GM23338 (cell line): ENCODE measurements around the gene PRUNE2. TPM values are rescaled to one million over a fixed set of nuclear protein-coding genes. Genes with fewer than 3 reads are reported as not detected.

ENCODE experiments used
- ATAC-seq: fragments of 200-7000 bp; cut with Tn5 transposase; 3 replicates; pipeline ENCODE4 v1.9.1; 2020
- DNase-seq: peaks from one replicate; pipeline ENCODE4 v3.0.0-alpha.2; 2015; ENCODE audit warnings: low spot score
- H2AFZ ChIP-seq: fragments of 200-600 bp; sonication (generic); 2 replicates; pipeline ENCODE4 v1.8.0; 2016; ENCODE audit warnings: antibody characterized with exemption, mild to moderate bottlenecking, moderate library complexity
- H3F3A ChIP-seq: fragments of 200-600 bp; sonication (generic); replicated peaks from 2 replicates; pipeline ENCODE4 v1.8.0; 2017; ENCODE audit warnings: antibody characterized with exemption, mixed run types, low read depth
- H3K27ac ChIP-seq: fragments of 200-600 bp; sonication (generic); 2 replicates; pipeline ENCODE4 v1.6.1; 2016; ENCODE audit warnings: low read depth
- H3K27me3 ChIP-seq: fragments of 200-600 bp; sonication (generic); 2 replicates; pipeline ENCODE4 v1.8.0; 2016; ENCODE audit warnings: mild to moderate bottlenecking, mixed run types, moderate library complexity; ENCODE audit not compliant: insufficient read depth
- H3K36me3 ChIP-seq: fragments of 200-600 bp; sonication (generic); 2 replicates; pipeline ENCODE4 v1.8.0; 2016; ENCODE audit warnings: mild to moderate bottlenecking; ENCODE audit not compliant: insufficient read depth
- H3K4me1 ChIP-seq: fragments of 200-600 bp; sonication (generic); 2 replicates; pipeline ENCODE4 v1.8.0; 2016; ENCODE audit warnings: mild to moderate bottlenecking, moderate library complexity; ENCODE audit not compliant: insufficient read depth
- H3K4me2 ChIP-seq: fragments of 200-600 bp; sonication (generic); 2 replicates; pipeline ENCODE4 v1.7.1; 2017; ENCODE audit warnings: mixed run types
- H3K4me3 ChIP-seq: fragments of 200-600 bp; sonication (generic); 2 replicates; pipeline ENCODE4 v1.6.1; 2016; ENCODE audit warnings: mixed run types
- H3K79me2 ChIP-seq: fragments of 200-600 bp; sonication (generic); replicated peaks from 2 replicates; pipeline ENCODE4 v1.8.0; 2017; ENCODE audit warnings: mild to moderate bottlenecking; ENCODE audit not compliant: insufficient read depth
- H3K9me2 ChIP-seq: fragments of 200-600 bp; sonication (generic); 2 replicates; pipeline ENCODE4 v1.8.0; 2017; ENCODE audit not compliant: insufficient read depth
- H4K20me1 ChIP-seq: fragments of 200-600 bp; sonication (generic); replicated peaks from 2 replicates; pipeline ENCODE4 v1.8.0; 2017; ENCODE audit warnings: mild to moderate bottlenecking; ENCODE audit not compliant: insufficient read depth
- H3K27ac Mint-ChIP-seq: 2 replicates; pipeline ENCODE4 v1.8.0; 2020; ENCODE audit warnings: inconsistent platforms, mild to moderate bottlenecking, moderate library complexity, mixed read lengths
- H3K27me3 Mint-ChIP-seq: 3 replicates; pipeline ENCODE4 v1.8.0; 2022; ENCODE audit warnings: low read depth, mild to moderate bottlenecking, moderate library complexity, mixed read lengths, inconsistent platforms; ENCODE audit not compliant: insufficient read depth, poor library complexity
- H3K36me3 Mint-ChIP-seq: 3 replicates; pipeline ENCODE4 v1.8.0; 2021; ENCODE audit warnings: low read depth, mild to moderate bottlenecking, inconsistent platforms, moderate library complexity, mixed read lengths
- H3K4me1 Mint-ChIP-seq: 3 replicates; pipeline ENCODE4 v1.8.0; 2020; ENCODE audit warnings: mild to moderate bottlenecking, inconsistent platforms, mixed read lengths
- H3K4me3 Mint-ChIP-seq: 3 replicates; pipeline ENCODE4 v1.8.0; 2021; ENCODE audit warnings: moderate library complexity, mild to moderate bottlenecking, inconsistent platforms, mixed read lengths
- H3K9me3 Mint-ChIP-seq: 3 replicates; pipeline ENCODE4 v1.8.0; 2020; ENCODE audit warnings: moderate library complexity, mild to moderate bottlenecking, inconsistent platforms, mixed read lengths
- CREB1 ChIP-seq: fragments of 250-450 bp; sonication (Bioruptor Pico); IDR thresholded peaks from 2 replicates; pipeline ENCODE4 v1.5.0; 2020; ENCODE audit warnings: low read depth, mild to moderate bottlenecking, moderate library complexity
- CTCF ChIP-seq, 2 experiments: fragments of 200-600 bp in 1 of 2; sonication (generic) in 1 of 2; conservative IDR thresholded peaks; 2 replicates each; pipeline versions ENCODE4 v1.5.1 to v1.6.1; 2016 to 2017; ENCODE audit warnings: antibody characterized with exemption in 2 of 2, low read depth in 2 of 2, mild to moderate bottlenecking in 2 of 2, moderate library complexity in 1 of 2
- ETS1 ChIP-seq: IDR thresholded peaks from 2 replicates; pipeline ENCODE4 v1.6.1; 2016; ENCODE audit warnings: antibody characterized with exemption
- EZH2 ChIP-seq: fragments of 200-600 bp; sonication (generic); IDR thresholded peaks from one replicate; pipeline ENCODE4 v1.8.0; 2017; ENCODE audit warnings: antibody characterized with exemption, mild to moderate bottlenecking, low read depth; ENCODE audit not compliant: unreplicated experiment
- EZH2phosphoT487 ChIP-seq: fragments of 200-600 bp; sonication (generic); IDR thresholded peaks from one replicate; pipeline ENCODE4 v1.8.1; 2018; ENCODE audit warnings: antibody characterized with exemption; ENCODE audit not compliant: unreplicated experiment
- JUNB ChIP-seq: IDR thresholded peaks from one replicate; pipeline ENCODE4 v1.6.1; 2016; ENCODE audit warnings: antibody characterized with exemption; ENCODE audit not compliant: unreplicated experiment
- NANOG ChIP-seq: IDR thresholded peaks from 2 replicates; pipeline ENCODE4 v1.6.1; 2016; ENCODE audit warnings: antibody characterized with exemption, borderline replicate concordance
- POLR2AphosphoS5 ChIP-seq: IDR thresholded peaks from 2 replicates; pipeline ENCODE4 v1.6.1; 2016; ENCODE audit warnings: antibody characterized with exemption, low read depth
- REST ChIP-seq: IDR thresholded peaks from one replicate; pipeline ENCODE4 v1.6.1; 2018; ENCODE audit warnings: antibody characterized with exemption; ENCODE audit not compliant: unreplicated experiment
- STAT1 ChIP-seq: IDR thresholded peaks from one replicate; pipeline ENCODE4 v1.6.1; 2016; ENCODE audit warnings: antibody characterized with exemption; ENCODE audit not compliant: unreplicated experiment
- ZNF114 ChIP-seq: fragments of 250-450 bp; sonication (Bioruptor Pico); IDR thresholded peaks from 2 replicates; pipeline ENCODE4 v1.5.0; 2020; ENCODE audit warnings: mild to moderate bottlenecking, moderate library complexity
- ZNF331 ChIP-seq: fragments of 250-450 bp; sonication (Bioruptor Pico); IDR thresholded peaks from 2 replicates; pipeline ENCODE4 v1.5.0; 2020; ENCODE audit warnings: low read depth, mild to moderate bottlenecking, moderate library complexity
- ZNF462 ChIP-seq: fragments of 250-450 bp; sonication (Bioruptor Pico); IDR thresholded peaks from 2 replicates; pipeline ENCODE4 v1.5.0; 2020; ENCODE audit warnings: mild to moderate bottlenecking, moderate library complexity
- polyA plus RNA-seq: library from polyadenylated mRNA; unstranded; fragments of >200 nt; fragmentation: Nextera tagmentation; extraction: Ambion mirVana; gene quantifications from 2 replicates; pipeline ENCODE4 v1.2.1, GENCODE V29; 2016
- total RNA-seq: library from RNA; depleted of rRNA; stranded (reverse); fragments of >200 nt; shearing (Covaris generic); gene quantifications from 2 replicates; pipeline ENCODE4 v1.2.3, GENCODE V29; 2014

PRUNE2 gene
- total and polyA plus RNA-seq, 2 experiments from 2014 or later: 10.6 to 26.5 TPM

- ATAC-seq: no peak
- no peak for TF ChIP-seq JUNB
- no peak for TF ChIP-seq CTCF (conservative IDR thresholded peaks at IDR 0.05; ENCODE audit: low read depth in 2 of 2)
- TF ChIP-seq NANOG: no peak
- no peak for TF ChIP-seq REST
- TF ChIP-seq ZNF331: no peak
- no peak for TF ChIP-seq ETS1
- TF ChIP-seq POLR2AphosphoS5: no peak
- no peak for TF ChIP-seq CREB1 (CRISPR knock-in tag)
- no peak for TF ChIP-seq EZH2phosphoT487
- no peak for TF ChIP-seq STAT1
- no peak for TF ChIP-seq ZNF462 (CRISPR knock-in tag)
- TF ChIP-seq ZNF114: no peak
- no peak for TF ChIP-seq EZH2
- H3F3A ChIP-seq: no peaks in the 10 kb centered on the region
- H2AFZ ChIP-seq: no peak overlapping the region
- Mint-ChIP-seq H3K4me1 (peaks cover 26% of the 10 kb centered on the region), H3K36me3 (no peaks in the 10 kb centered on the region), H3K4me3 (no peak overlapping the region), H3K27me3 (peaks cover 1% of the 10 kb centered on the region), H3K9me3 (no peaks in the 10 kb centered on the region), H3K27ac (no peak overlapping the region)
- DNase-seq: no peak
- H3K36me3 ChIP-seq: no peaks in the 10 kb centered on the region
- peaks cover 20% of the 10 kb centered on the region for H3K4me1 ChIP-seq
- H3K27me3 ChIP-seq: no peaks in the 10 kb centered on the region
- H3K4me2 ChIP-seq: no peak overlapping the region
- no peaks in the 10 kb centered on the region for H3K79me2 ChIP-seq
- no peak overlapping the region for H3K27ac ChIP-seq
- H3K4me3 ChIP-seq: no peak overlapping the region
- H3K9me2 ChIP-seq: no peaks in the 10 kb centered on the region
- H4K20me1 ChIP-seq: no peaks in the 10 kb centered on the region
These were observed 249.9 kb downstream of the PRUNE2 start for GRCh38 chr9:76655971-76656370.
